Stimulated activated CD4-positive, alpha-beta T cell treated with anti-CD3 and anti-CD28 coated beads, Interleukin-12 subunit alpha, Interleukin-12 subunit beta, amount 100 ng/mL, for 48 hours (primary cell): ENCODE data around the gene SMARCAD1.

Experiments used
- DNase-seq, 3 donors: peaks; one replicate each; pipeline ENCODE4 v3.0.0-alpha.2; 2020; ENCODE audit warnings: low read depth in 2 of 3, low spot score in 1 of 3

Gene SMARCAD1

GRCh38 chr4:94228493-94229216 is 21.0 kb downstream of the SMARCAD1 start:
- no peak for DNase-seq

DNA sequence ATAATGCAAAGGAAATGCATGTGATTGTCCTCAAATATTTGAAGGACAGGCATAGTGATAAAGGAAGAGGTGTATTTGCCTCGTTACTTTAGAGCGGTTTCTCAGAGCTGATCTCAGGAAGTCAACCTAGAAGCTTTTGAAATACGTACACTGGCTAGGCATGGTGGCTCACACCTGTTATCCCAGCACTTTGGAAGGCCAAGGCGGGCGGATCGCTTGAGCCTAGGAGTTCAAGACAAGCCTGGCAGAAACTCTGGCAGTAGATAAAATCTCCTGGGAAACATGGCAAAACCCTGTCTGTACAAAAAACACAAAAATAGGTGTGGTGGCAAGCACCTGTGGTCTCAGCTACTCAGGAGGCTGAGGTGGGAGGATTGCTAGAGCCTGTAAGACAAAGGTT is 24.9 kb downstream of the SMARCAD1 start:
- no peak for DNase-seq

DNA sequence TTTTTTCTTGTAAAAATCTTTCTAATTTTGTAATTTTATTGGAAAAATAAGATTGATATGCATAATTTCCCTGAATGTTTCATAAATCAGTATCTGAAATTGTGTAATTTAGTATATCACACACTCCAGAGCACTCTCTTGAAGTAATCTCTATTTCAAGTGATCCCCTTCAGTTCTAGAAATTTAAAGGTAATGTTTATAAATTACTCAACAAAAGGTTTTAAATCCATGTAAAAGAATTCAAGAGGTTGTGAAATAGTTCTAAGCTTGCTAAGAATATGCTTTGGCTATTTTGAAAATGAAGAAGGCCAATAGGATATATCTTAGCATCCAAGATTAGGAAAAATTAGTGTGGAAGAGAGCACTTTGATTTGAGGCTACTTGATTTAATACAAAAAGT is 28.2 kb downstream of the SMARCAD1 start:
- DNase-seq = no peak

GRCh38 chr4:94237271-94237670 is 29.6 kb downstream of the SMARCAD1 start:
- no peak for DNase-seq

- DNase-seq = no peak
These were observed 30.5 kb downstream of the SMARCAD1 start for GRCh38 chr4:94238160-94238559.

- DNase-seq = no peak
These were observed 32.7 kb downstream of the SMARCAD1 start for GRCh38 chr4:94240384-94240783.

- DNase-seq = no peak
These were observed 36.6 kb downstream of the SMARCAD1 start for GRCh38 chr4:94244087-94244828.

DNA sequence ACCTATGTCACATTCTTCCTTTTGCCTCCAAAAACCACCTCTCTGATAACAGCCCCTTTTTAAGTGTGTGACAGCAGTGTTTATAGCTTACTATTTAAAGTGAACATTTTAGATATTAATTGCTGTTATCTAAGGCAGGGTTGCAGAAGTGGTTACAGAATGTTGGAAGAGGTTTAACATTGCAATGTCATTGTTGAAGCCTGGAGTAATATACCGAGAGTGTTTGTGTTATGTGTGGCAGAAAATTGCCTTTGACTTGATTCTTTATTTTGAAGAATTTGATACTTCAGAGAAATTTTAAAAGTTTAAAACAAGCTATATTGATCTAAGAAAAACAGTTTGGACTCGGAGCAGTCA is 37.1 kb downstream of the SMARCAD1 start:
- DNase-seq = no peak

DNA sequence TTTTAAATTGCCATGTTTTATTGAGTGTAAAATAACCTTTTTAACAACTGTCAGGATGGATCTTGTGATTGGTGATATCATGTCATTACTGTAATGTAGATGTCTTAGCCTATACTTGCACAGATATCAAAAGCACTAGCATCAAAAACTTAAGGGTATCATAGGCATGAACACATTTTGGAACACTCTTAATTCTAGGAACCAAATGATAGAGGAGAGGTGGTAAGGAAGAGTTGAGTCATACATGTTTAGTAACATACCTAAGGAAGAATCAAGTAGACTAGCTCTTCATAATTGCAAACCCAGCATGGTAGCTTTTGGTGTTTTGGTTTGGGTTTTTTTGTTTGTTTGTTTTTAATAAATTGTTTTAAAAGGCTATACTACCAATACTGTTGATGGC is 43.4 kb downstream of the SMARCAD1 start:
- no peak for DNase-seq

DNA sequence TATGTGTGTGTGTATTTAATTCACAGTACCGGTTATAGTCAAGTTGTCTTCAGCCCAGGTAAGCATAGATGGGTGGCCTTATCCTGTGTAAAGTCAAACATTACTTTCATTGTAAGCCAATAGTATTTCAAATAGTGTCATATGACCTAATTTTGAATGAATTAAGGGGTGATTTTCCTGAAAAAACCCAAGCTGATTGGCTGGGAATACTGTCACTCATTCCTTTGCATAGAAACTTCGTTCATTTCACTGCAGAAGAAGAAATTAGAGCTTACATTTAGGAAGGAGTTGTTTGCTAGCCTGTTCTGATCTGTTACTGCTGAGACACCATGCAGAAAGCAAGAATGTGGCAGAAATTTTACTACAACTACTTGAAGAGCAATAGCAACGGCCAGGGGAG is 45.4 kb downstream of the SMARCAD1 start:
- no peak for DNase-seq

GRCh38 chr4:94256144-94256783 is 48.6 kb downstream of the SMARCAD1 start:
- no peak for DNase-seq

DNA sequence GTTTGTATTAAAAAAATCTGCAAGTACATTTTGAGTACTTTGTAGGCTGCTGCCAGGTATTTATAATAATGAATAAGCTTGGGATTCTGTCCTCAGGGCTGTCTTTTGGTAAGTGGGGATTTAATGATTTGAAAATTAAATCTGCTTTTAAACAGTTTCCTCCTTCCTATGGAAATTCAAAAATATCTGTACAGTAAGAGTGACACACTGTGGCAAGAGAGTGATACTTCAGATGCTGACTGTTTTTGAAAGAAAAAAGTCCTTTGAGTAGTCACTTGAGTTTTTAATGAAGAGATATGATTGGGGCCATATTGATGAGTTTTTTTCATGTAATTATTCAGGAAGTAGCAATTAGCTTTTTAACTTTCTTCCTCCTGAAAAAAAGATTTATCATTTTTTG is 49.2 kb downstream of the SMARCAD1 start:
- no peak for DNase-seq

- DNase-seq = no peak
These were observed 54.7 kb downstream of the SMARCAD1 start for GRCh38 chr4:94262163-94263016.

- no peak for DNase-seq
These were observed 59.4 kb downstream of the SMARCAD1 start for GRCh38 chr4:94267037-94267436.

GRCh38 chr4:94271248-94271647 is 63.6 kb downstream of the SMARCAD1 start:
- no peak for DNase-seq

DNA sequence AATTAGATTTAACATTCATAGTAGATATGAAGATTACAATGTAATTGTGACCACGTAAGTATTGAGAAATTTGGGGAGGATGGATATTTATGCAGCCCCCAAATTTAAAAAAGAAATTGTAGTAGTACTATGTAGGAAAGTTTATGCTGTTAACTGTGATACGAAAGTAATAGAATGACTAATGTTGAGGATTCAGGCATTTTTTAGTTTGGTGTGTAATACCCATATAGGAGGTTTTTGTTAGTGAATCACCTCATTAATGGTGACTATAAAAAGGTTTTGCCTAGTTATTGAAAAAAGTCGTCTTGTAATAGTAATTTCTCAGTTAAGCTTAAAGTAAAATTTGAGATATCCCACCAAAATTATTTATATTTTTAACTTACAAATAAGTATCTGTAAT is 67.2 kb downstream of the SMARCAD1 start:
- no peak for DNase-seq

DNA sequence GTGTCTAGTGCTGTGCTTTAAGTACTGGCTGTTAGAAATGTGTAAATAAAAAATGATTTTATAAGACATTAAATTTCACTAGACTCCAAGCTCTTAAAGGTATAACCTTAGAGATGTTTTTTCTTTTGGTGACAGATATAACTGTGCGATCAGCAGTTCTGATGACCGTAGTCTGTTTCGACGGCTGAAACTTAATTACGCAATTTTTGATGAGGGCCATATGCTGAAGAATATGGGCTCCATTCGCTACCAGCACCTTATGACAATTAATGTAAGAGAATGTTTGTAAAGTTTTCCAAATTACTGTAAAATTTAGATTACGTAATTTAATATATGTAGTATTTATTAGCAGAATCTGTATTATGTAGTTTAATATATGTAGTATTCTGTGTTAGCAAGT is 68.5 kb downstream of the SMARCAD1 start:
- no peak for DNase-seq

DNA sequence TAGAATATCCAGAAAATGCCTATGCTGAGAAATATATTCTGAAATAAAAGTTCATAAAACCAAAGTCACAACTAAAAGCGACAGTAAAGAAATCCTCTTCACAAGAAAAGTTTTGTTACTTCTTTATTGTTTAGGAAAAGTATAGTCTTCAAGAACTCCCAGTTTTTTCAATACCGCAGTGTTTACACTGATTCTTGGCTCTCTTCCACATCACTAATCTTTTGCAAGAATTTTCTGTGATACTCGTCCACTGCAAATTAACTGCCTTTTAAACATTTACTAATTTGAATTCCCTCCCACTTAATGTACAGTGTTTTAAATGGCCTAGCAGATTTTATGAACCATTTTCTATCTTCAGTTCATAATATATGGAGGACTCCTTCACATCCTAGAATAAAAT is 69.9 kb downstream of the SMARCAD1 start:
- DNase-seq = no peak

DNA sequence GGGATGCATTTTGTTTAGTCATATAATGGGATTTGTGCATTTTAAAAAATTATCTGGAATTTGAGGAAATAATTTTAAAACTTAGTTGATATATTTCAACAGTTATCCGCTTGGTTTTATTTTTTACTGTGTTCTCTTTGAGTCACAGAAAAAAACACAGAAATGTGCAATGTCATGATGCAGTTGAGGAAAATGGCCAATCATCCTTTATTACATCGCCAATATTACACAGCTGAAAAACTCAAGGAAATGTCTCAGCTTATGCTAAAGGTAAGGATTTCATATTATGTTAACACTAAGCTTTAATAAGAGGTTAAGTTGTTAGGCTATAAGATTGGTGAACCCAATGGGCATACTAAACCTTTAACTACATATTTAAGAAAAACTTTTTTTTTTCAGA is 71.1 kb downstream of the SMARCAD1 start:
- DNase-seq = no peak

DNA sequence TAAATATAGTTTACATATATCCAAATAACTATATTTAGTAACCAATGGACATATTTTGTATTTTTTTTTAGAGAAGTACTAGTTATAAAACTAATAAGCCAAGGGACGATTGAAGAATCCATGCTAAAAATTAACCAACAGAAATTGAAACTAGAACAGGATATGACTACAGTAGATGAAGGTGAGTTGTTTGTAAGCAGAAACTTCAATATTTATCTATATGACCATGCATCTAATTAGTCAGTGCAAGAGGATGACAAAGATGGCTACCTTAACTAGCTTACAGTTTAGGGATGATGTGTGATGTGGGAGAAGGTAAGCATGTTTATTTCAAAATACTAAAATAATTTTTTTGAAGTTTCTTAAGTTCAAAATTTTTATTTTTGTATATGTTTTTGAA is 77.2 kb downstream of the SMARCAD1 start:
- DNase-seq = no peak

- DNase-seq = no peak
These were observed 78.0 kb downstream of the SMARCAD1 start for GRCh38 chr4:94285666-94286065.

GRCh38 chr4:94290245-94290644 is 82.6 kb downstream of the SMARCAD1 start:
- DNase-seq = no peak
